Adrenal gland (tissue), 12 donors: ENCODE results near the gene SNX24. TPM values are rescaled to one million over a fixed set of nuclear protein-coding genes. Genes with fewer than 3 reads are reported as not detected.

Experiments
- DNase-seq, 7 donors: peaks; one replicate each; pipeline ENCODE4 v3.0.0-alpha.2; 2019 to 2020
- H3K27ac ChIP-seq, 5 donors: fragments of 200-600 bp; sonication (generic) in 4 of 5; 1 replicate in 3 of 5; 2 replicates in 2 of 5; pipeline versions ENCODE4 v1.5.1 to v1.8.0; 2016 to 2020; ENCODE audit warnings: mild to moderate bottlenecking in 1 of 5
- H3K27me3 ChIP-seq: fragments of 200-600 bp; 2 replicates; pipeline ENCODE4 v1.8.0; 2021
- H3K36me3 ChIP-seq, 2 donors: fragments of 200-600 bp; replicated peaks in 1 of 2; 1 replicate in 1 of 2; 2 replicates in 1 of 2; pipeline versions ENCODE4 v1.5.1 to v1.8.0; 2018 to 2022
- H3K4me1 ChIP-seq, 2 donors: fragments of 200-600 bp; replicated peaks in 1 of 2; 1 replicate in 1 of 2; 2 replicates in 1 of 2; pipeline versions ENCODE4 v1.5.1 to v1.8.0; 2018 to 2021
- H3K4me3 ChIP-seq, 4 donors: fragments of 200-600 bp; sonication (generic) in 3 of 4; one replicate each; pipeline ENCODE4 v1.5.1; 2016 to 2018
- H3K9me3 ChIP-seq, 3 donors: fragments of 200-600 bp; sonication (generic) in 1 of 3; replicated peaks in 1 of 3; 1 replicate in 2 of 3; 2 replicates in 1 of 3; pipeline versions ENCODE4 v1.5.1 to v1.8.0; 2016 to 2021
- POLR2A ChIP-seq, 2 donors: fragments of 450-650 bp; IDR thresholded peaks; one replicate each; pipeline ENCODE4 v1.6.1; 2017; ENCODE audit warnings: antibody characterized with exemption in 2 of 2, mild to moderate bottlenecking in 2 of 2, moderate library complexity in 1 of 2
- WGBS, 4 donors: extraction: QIAGEN DNeasy Blood & Tissue Kit in 2 of 4; methylation state at CpG; one replicate each; pipeline versions ENCODE4 v1.1.5 to v1.1.7; 2013 to 2017; 5-methylcytosine and 5-hydroxymethylcytosine counted together
- intact Hi-C, 2 donors: fragments of 100-400 bp; cut with DNase I; formaldehyde crosslinking; loops; one replicate each; pipeline versions ENCODE4 v1.14.1 to v1.15.0; 2022 to 2023
- polyA plus RNA-seq, 3 donors: library from polyadenylated mRNA; stranded (reverse); fragments of 200-250 nt in 2 of 3; fragments of 350-450 nt in 1 of 3; fragmentation: Illumina TruSeq in 1 of 3; extraction: RNeasy Lipid Tissue Mini Kit (QIAGEN cat#74804) in 1 of 3; gene quantifications; one replicate each; pipeline ENCODE4 v1.2.3, GENCODE V29; 2013 to 2014
- total RNA-seq, 9 donors: library from RNA; depleted of rRNA in 4 of 9; stranded (reverse); fragments of >200 nt in 4 of 9; fragments of 120-200 nt in 1 of 9; fragmentation: NEBNext Ultra II Directional in 1 of 9; extraction: Animal tissue kit (Norgen Biotek cat#: 25700) in 1 of 9; gene quantifications; one replicate each; pipeline versions ENCODE4 v1.1.0 to v1.2.4, GENCODE V29; 2013 to 2023
- TF ChIP-seq, protein P1 (sequence below), 6 experiments: fragments of 450-650 bp in 4 of 6; fragments of 200-600 bp in 2 of 6; sonication (generic) in 1 of 6; IDR thresholded peaks; 1 replicate in 5 of 6; 2 replicates in 1 of 6; pipeline versions ENCODE4 v1.5.1 to v1.8.0; 2016 to 2021; ENCODE audit warnings: antibody characterized with exemption in 6 of 6, mild to moderate bottlenecking in 2 of 6, moderate library complexity in 1 of 6
- donor health status: healthy with polysubstance abuse.
- donor health status: Bipolar disorder and iron deficiency.
- donor health status: DM: yes; HTN: yes; CAD: no.
- donor health status: DM: no; HTN: no; CAD: no.
- donor health status: DM: no; HTN: no; CAD: no.
- donor health status: DM: yes; HTN: yes; CAD: no.

The SNX24 gene
- total and polyA plus RNA-seq, 12 donors = 5.0 to 28.2 (median 13.9) TPM

DNA sequence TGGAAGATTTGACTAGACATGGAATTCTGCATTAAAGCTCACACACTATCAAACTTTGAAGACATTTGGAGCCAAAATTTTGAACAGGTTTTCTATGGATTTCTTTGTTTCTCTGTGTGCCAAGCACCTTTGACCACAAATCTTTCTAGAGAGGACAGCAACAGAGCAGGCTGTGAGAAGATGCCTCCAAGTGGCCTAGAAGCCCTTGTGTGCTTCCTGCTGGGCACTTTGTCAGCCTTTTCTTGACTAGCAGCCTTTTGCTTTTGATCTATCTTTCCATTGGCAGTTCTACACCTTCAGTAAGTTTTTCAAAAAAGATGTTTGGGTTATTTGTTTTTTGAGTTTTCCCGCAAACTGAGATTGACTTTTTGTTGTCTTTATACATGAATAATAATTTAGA, 84.6 kb downstream of the SNX24 start:
- TF ChIP-seq, protein P1, sequence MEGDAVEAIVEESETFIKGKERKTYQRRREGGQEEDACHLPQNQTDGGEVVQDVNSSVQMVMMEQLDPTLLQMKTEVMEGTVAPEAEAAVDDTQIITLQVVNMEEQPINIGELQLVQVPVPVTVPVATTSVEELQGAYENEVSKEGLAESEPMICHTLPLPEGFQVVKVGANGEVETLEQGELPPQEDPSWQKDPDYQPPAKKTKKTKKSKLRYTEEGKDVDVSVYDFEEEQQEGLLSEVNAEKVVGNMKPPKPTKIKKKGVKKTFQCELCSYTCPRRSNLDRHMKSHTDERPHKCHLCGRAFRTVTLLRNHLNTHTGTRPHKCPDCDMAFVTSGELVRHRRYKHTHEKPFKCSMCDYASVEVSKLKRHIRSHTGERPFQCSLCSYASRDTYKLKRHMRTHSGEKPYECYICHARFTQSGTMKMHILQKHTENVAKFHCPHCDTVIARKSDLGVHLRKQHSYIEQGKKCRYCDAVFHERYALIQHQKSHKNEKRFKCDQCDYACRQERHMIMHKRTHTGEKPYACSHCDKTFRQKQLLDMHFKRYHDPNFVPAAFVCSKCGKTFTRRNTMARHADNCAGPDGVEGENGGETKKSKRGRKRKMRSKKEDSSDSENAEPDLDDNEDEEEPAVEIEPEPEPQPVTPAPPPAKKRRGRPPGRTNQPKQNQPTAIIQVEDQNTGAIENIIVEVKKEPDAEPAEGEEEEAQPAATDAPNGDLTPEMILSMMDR (IDR thresholded peaks at IDR 0.05) = no peak
- no peak for TF ChIP-seq POLR2A (IDR thresholded peaks at IDR 0.05)
- intact Hi-C loops = no loop called here
- Histone ChIP-seq H3K27ac (no peak overlapping the region), H3K9me3 (no peaks in the 10 kb centered on the region), H3K4me3 (no peak overlapping the region), H3K4me1 (no peaks in the 10 kb centered on the region), H3K36me3 (no peaks in the 10 kb centered on the region), H3K27me3 (no peaks in the 10 kb centered on the region)
- 94 to 100% (median 96%) methylated on average over 1 of the region's 1 CpG for WGBS, 4 donors
- DNase-seq = no peak

DNA sequence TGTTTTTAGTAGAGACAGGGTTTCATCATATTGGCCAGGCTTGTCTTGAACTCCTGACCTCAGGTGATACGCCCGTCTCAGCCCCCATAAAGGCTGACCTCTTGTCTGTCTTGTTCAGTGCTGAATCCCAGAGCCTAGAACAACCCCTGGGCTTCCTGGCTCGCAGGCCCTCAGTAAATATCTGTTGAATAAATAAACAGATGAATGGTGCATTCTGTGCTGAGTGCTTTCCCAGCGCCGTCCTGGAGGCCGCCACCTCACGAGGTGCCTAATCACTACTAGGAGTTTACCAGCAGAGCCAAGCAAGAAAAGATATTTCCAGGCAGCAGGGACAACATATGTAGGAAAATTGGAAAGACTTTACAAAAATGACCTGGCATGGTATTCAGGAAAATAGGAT, 88.5 kb downstream of the SNX24 start:
- Histone ChIP-seq H3K4me1 (no peaks in the 10 kb centered on the region), H3K9me3 (no peaks in the 10 kb centered on the region), H3K27ac (no peak overlapping the region), H3K27me3 (no peaks in the 10 kb centered on the region), H3K36me3 (no peaks in the 10 kb centered on the region), H3K4me3 (no peak overlapping the region)
- DNase-seq = no peak
- no peak for TF ChIP-seq POLR2A (IDR thresholded peaks at IDR 0.05)
- TF ChIP-seq, protein P1 (IDR thresholded peaks at IDR 0.05) = no peak
- intact Hi-C loops = no loop called here
- WGBS, 4 donors = 91 to 94% (median 93%) methylated on average over 7 of the region's 7 CpGs

DNA sequence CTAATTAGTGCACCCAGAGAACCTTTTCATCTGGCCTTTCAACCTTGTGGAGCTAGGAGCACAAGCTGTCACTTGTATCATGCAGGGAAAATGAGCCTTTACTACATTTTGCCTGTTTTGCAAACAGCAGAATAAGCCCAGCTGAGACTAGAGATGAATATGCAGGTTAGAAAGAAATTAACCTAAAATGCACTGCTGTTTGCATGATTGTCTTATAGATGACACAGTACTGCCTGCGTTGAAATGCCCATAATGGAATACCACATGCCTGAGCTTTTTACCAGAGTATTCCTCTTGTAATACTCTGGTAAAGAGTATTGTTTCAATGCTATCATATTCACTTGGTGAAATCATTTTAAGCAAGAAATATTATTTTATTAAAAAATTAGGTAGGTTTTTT, 90.7 kb downstream of the SNX24 start:
- Histone ChIP-seq H3K9me3 (no peaks in the 10 kb centered on the region), H3K36me3 (no peaks in the 10 kb centered on the region), H3K4me3 (no peak overlapping the region), H3K27me3 (no peaks in the 10 kb centered on the region), H3K27ac (no peak overlapping the region), H3K4me1 (no peaks in the 10 kb centered on the region)
- 87 to 94% (median 90%) methylated on average over 1 of the region's 1 CpG for WGBS, 4 donors
- no peak for DNase-seq
- TF ChIP-seq, protein P1 (IDR thresholded peaks at IDR 0.05) = no peak
- TF ChIP-seq POLR2A (IDR thresholded peaks at IDR 0.05) = no peak
- intact Hi-C loops = no loop called here

DNA sequence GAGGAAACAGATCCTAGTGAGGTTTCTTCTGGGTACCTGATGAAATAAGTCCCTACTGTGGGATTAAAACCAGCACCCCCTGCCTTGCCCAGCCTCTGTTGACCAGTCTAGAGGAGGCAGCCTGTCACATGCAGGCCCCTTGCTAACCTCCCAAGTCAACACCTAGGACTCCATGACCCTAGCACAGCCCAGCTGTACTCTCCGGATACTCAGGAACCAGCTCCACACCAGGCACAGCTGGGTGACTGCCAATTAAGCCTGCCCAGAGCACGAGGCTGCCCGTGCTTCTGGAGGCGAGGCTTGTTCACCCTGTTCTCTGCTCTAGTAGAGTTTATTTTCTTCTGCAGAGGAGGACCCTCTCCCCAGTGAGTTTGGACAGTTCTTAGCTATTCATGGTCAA, 92.5 kb downstream of the SNX24 start:
- Histone ChIP-seq H3K4me1 (no peaks in the 10 kb centered on the region), H3K27ac (no peak overlapping the region), H3K4me3 (no peak overlapping the region), H3K36me3 (no peaks in the 10 kb centered on the region), H3K27me3 (no peaks in the 10 kb centered on the region), H3K9me3 (no peaks in the 10 kb centered on the region)
- no peak for TF ChIP-seq POLR2A (IDR thresholded peaks at IDR 0.05)
- TF ChIP-seq, protein P1 (IDR thresholded peaks at IDR 0.05) = no peak
- intact Hi-C loops = no loop called here
- DNase-seq = peak in 6 of 7 donors; percentile 13 to 63 (median 46)
- WGBS, 4 donors = 56 to 74% (median 68%) methylated on average over 3 to 4 of the region's 4 CpGs
